Transverse colon (tissue), 4 donors: ENCODE results near the gene TMEM190.

Experiments
- CTCF ChIP-seq, 5 experiments: fragments of 200-600 bp in 3 of 5; fragments of 450-650 bp in 2 of 5; sonication (generic) in 3 of 5; IDR thresholded peaks; 1 replicate in 2 of 5; 2 replicates in 3 of 5; pipeline ENCODE4 v1.5.1; 2016 to 2017; ENCODE audit warnings: antibody characterized with exemption in 5 of 5, inconsistent platforms in 3 of 5, mild to moderate bottlenecking in 2 of 5, moderate library complexity in 1 of 5
- EP300 ChIP-seq: sonication (generic); formaldehyde crosslinking; IDR thresholded peaks from one replicate; pipeline ENCODE4 v1.6.1; 2017; ENCODE audit warnings: antibody characterized with exemption, low read depth
- POLR2A ChIP-seq: fragments of 450-650 bp; IDR thresholded peaks from one replicate; pipeline ENCODE4 v1.6.1; 2016; ENCODE audit warnings: antibody characterized with exemption, mild to moderate bottlenecking, moderate library complexity
- POLR2AphosphoS5 ChIP-seq, 3 donors: sonication (generic); formaldehyde crosslinking; IDR thresholded peaks; one replicate each; pipeline ENCODE4 v1.6.1; 2016; ENCODE audit warnings: antibody characterized with exemption in 3 of 3

GRCh38 chr19:55398200-55398925 is 21.7 kb downstream of the TMEM190 start:
- TF ChIP-seq POLR2A (no peak), CTCF (IDR thresholded peaks at IDR 0.05) (no peak), EP300 (no peak), POLR2AphosphoS5 (IDR thresholded peaks at IDR 0.05) (no peak)
